ENCODE measurements around the gene UGT3A1. TPM values are rescaled to one million over a fixed set of nuclear protein-coding genes. Genes with fewer than 3 reads are reported as not detected.

The UGT3A1 gene
- total and polyA plus RNA-seq, 2 experiments from 2014 or later = 27.9 to 35.4 TPM

GRCh38 chr5:35922468-35922867, 68.7 kb downstream of the UGT3A1 start:
- Histone ChIP-seq H3K27me3 (peaks cover 17% of the 10 kb centered on the region), H3K9me3 (ENCODE audit: low read depth) (no peaks in the 10 kb centered on the region), H3K36me3 (replicated peaks; ENCODE audit: insufficient read depth, low read depth) (no peaks in the 10 kb centered on the region), H3K4me3 (no peak overlapping the region), H3K4me2 (no peak overlapping the region), H3K9me2 (replicated peaks; ENCODE audit: insufficient read depth) (no peaks in the 10 kb centered on the region), H4K20me1 (ENCODE audit: insufficient read depth, poor library complexity, severe bottlenecking) (no peaks in the 10 kb centered on the region), H2AFZ (no peak overlapping the region), H3K27ac (no peak overlapping the region), H3K79me2 (no peaks in the 10 kb centered on the region), H3K4me1 (ENCODE audit: insufficient read depth) (no peaks in the 10 kb centered on the region)
- WGBS (ENCODE audit: low lambda C conversion rate, missing lambda C conversion rate) = 71% methylated on average over 7 of the region's 7 CpGs
- DNase-seq (ENCODE audit: low spot score) = no peak
- TF ChIP-seq EZH2phosphoT487 (IDR thresholded peaks at IDR 0.05; ENCODE audit: low read depth, severe bottlenecking, unreplicated experiment) (no peak), EZH2 (IDR thresholded peaks at IDR 0.05; ENCODE audit: borderline replicate concordance) (no peak), CTCF (IDR thresholded peaks at IDR 0.05; ENCODE audit: poor library complexity) (no peak)

GRCh38 chr5:35921930-35922329, 69.3 kb downstream of the UGT3A1 start:
- TF ChIP-seq EZH2 (IDR thresholded peaks at IDR 0.05; ENCODE audit: borderline replicate concordance) (no peak), CTCF (IDR thresholded peaks at IDR 0.05; ENCODE audit: poor library complexity) (no peak), EZH2phosphoT487 (IDR thresholded peaks at IDR 0.05; ENCODE audit: low read depth, severe bottlenecking, unreplicated experiment) (no peak)
- WGBS (ENCODE audit: low lambda C conversion rate, missing lambda C conversion rate) = 84% methylated on average over 5 of the region's 5 CpGs

GRCh38 chr5:35920890-35921289, 70.3 kb downstream of the UGT3A1 start:
- H3K27me3 ChIP-seq = peaks cover 17% of the 10 kb centered on the region
- 79% methylated on average over 11 of the region's 11 CpGs for WGBS (ENCODE audit: low lambda C conversion rate, missing lambda C conversion rate)
- TF ChIP-seq EZH2 (IDR thresholded peaks at IDR 0.05; ENCODE audit: borderline replicate concordance) (no peak), EZH2phosphoT487 (IDR thresholded peaks at IDR 0.05; ENCODE audit: low read depth, severe bottlenecking, unreplicated experiment) (no peak), CTCF (IDR thresholded peaks at IDR 0.05; ENCODE audit: poor library complexity) (peak; percentile 30)
- no peak overlapping the region for H3K27ac ChIP-seq
- H3K4me1 ChIP-seq (ENCODE audit: insufficient read depth) = no peaks in the 10 kb centered on the region
- no peak overlapping the region for H3K4me3 ChIP-seq
- no peaks in the 10 kb centered on the region for H3K79me2 ChIP-seq
- H4K20me1 ChIP-seq (ENCODE audit: insufficient read depth, poor library complexity, severe bottlenecking) = no peaks in the 10 kb centered on the region
- H3K9me2 ChIP-seq (replicated peaks; ENCODE audit: insufficient read depth) = no peaks in the 10 kb centered on the region
- no peaks in the 10 kb centered on the region for H3K9me3 ChIP-seq (ENCODE audit: low read depth)
- no peak overlapping the region for H3K4me2 ChIP-seq
- H2AFZ ChIP-seq = no peak overlapping the region
- DNase-seq (ENCODE audit: low spot score) = peak; percentile 21
- no peaks in the 10 kb centered on the region for H3K36me3 ChIP-seq (replicated peaks; ENCODE audit: insufficient read depth, low read depth)

More at GRCh38 chr5:35921930-35922329, 69.3 kb downstream of the UGT3A1 start:
- DNase-seq (ENCODE audit: low spot score) = no peak
- peaks cover 17% of the 10 kb centered on the region for H3K27me3 ChIP-seq
- H3K4me1 ChIP-seq (ENCODE audit: insufficient read depth) = no peaks in the 10 kb centered on the region
- no peak overlapping the region for H3K27ac ChIP-seq
- H2AFZ ChIP-seq = no peak overlapping the region
- no peaks in the 10 kb centered on the region for H4K20me1 ChIP-seq (ENCODE audit: insufficient read depth, poor library complexity, severe bottlenecking)
- no peaks in the 10 kb centered on the region for H3K9me3 ChIP-seq (ENCODE audit: low read depth)
- H3K79me2 ChIP-seq = no peaks in the 10 kb centered on the region
- no peak overlapping the region for H3K4me3 ChIP-seq
- no peaks in the 10 kb centered on the region for H3K36me3 ChIP-seq (replicated peaks; ENCODE audit: insufficient read depth, low read depth)
- no peaks in the 10 kb centered on the region for H3K9me2 ChIP-seq (replicated peaks; ENCODE audit: insufficient read depth)
- no peak overlapping the region for H3K4me2 ChIP-seq

GRCh38 chr5:35919191-35919590, 72.0 kb downstream of the UGT3A1 start:
- no peaks in the 10 kb centered on the region for H3K9me2 ChIP-seq (replicated peaks; ENCODE audit: insufficient read depth)
- H3K4me1 ChIP-seq (ENCODE audit: insufficient read depth) = no peaks in the 10 kb centered on the region
- no peak overlapping the region for H3K4me3 ChIP-seq
- 57% methylated on average over 4 of the region's 4 CpGs for WGBS (ENCODE audit: low lambda C conversion rate, missing lambda C conversion rate)
- no peak for TF ChIP-seq EZH2 (IDR thresholded peaks at IDR 0.05; ENCODE audit: borderline replicate concordance)
- TF ChIP-seq CTCF (IDR thresholded peaks at IDR 0.05; ENCODE audit: poor library complexity) = no peak
- no peak for TF ChIP-seq EZH2phosphoT487 (IDR thresholded peaks at IDR 0.05; ENCODE audit: low read depth, severe bottlenecking, unreplicated experiment)
- no peaks in the 10 kb centered on the region for H3K36me3 ChIP-seq (replicated peaks; ENCODE audit: insufficient read depth, low read depth)
- H3K79me2 ChIP-seq = no peaks in the 10 kb centered on the region
- H3K27me3 ChIP-seq = peaks cover 9% of the 10 kb centered on the region
- peak; percentile 12 for DNase-seq (ENCODE audit: low spot score)
- no peak overlapping the region for H2AFZ ChIP-seq
- H3K27ac ChIP-seq = no peak overlapping the region
- no peaks in the 10 kb centered on the region for H4K20me1 ChIP-seq (ENCODE audit: insufficient read depth, poor library complexity, severe bottlenecking)
- H3K4me2 ChIP-seq = no peak overlapping the region
- H3K9me3 ChIP-seq (ENCODE audit: low read depth) = no peaks in the 10 kb centered on the region

All from hepatocyte (in vitro differentiated cells).